NCI-H82 treated with DMSO at 0.1 percent for 48 hours (cell line): ENCODE results near the gene POGLUT2.

Source experiments
- DNase-seq: peaks from one replicate; lab custom pipeline; 2025; ENCODE audit not compliant: unreplicated experiment; lab: John Stamatoyannopoulos, UW

POGLUT2 gene

GRCh38 chr13:102798581-102799425, at the start of gene POGLUT2, which contains the start of gene BIVM:
Gene POGLUT2 (minus strand): TSS chr13:102798976. CDS start chr13:102798670, 306 bp downstream.
Gene BIVM (plus strand): TSS chr13:102799119. CDS start chr13:102807268, 8,149 bp downstream.
- DNase-seq = peak; percentile 83

GRCh38 chr13:102847272-102848234, 48.8 kb upstream of the POGLUT2 start:
- peak; percentile 40 for DNase-seq

GRCh38 chr13:102846261-102847015, 47.7 kb upstream of the POGLUT2 start:
- peak; percentile 50 for DNase-seq

- DNase-seq = peak; percentile 89
Measured at GRCh38 chr13:102845630-102846260, 47.0 kb upstream of the POGLUT2 start, which contains the start of gene ERCC5. Gene ERCC5 (plus strand): TSS chr13:102846032. CDS start chr13:102846267, 235 bp downstream.

- no peak for DNase-seq
Measured at GRCh38 chr13:102845289-102845629, 46.5 kb upstream of the POGLUT2 start.

- no peak for DNase-seq
Measured at GRCh38 chr13:102839462-102839861, 40.7 kb upstream of the POGLUT2 start.

- DNase-seq = no peak
Measured at GRCh38 chr13:102838982-102839381, 40.2 kb upstream of the POGLUT2 start.

GRCh38 chr13:102838273-102838672, 39.5 kb upstream of the POGLUT2 start:
- DNase-seq = no peak

- DNase-seq = no peak
Measured at GRCh38 chr13:102836471-102836870, 37.7 kb upstream of the POGLUT2 start.

GRCh38 chr13:102830646-102831045, 31.9 kb upstream of the POGLUT2 start:
- no peak for DNase-seq

- no peak for DNase-seq
Measured at GRCh38 chr13:102825921-102826706, 27.3 kb upstream of the POGLUT2 start.

GRCh38 chr13:102825400-102825799, 26.6 kb upstream of the POGLUT2 start:
- no peak for DNase-seq

GRCh38 chr13:102817907-102818306, 19.1 kb upstream of the POGLUT2 start:
- DNase-seq = no peak

- DNase-seq = no peak
Measured at GRCh38 chr13:102817241-102817640, 18.5 kb upstream of the POGLUT2 start.

- no peak for DNase-seq
Measured at GRCh38 chr13:102816708-102817107, 17.9 kb upstream of the POGLUT2 start.

- no peak for DNase-seq
Measured at GRCh38 chr13:102815788-102816187, 17.0 kb upstream of the POGLUT2 start.

- DNase-seq = no peak
Measured at GRCh38 chr13:102814793-102815192, 16.0 kb upstream of the POGLUT2 start.

- DNase-seq = no peak
Measured at GRCh38 chr13:102814025-102814607, 15.3 kb upstream of the POGLUT2 start.

GRCh38 chr13:102812611-102813287, 14.0 kb upstream of the POGLUT2 start:
- no peak for DNase-seq
